SIG-M5 treated with dmso at 0.1 percent for 504 hours (cell line): ENCODE measurements around the gene C2orf92.
A peak's percentile ranks its signal among the peaks of the same experiment; 100 is the strongest.

Source experiments
- DNase-seq: peaks from one replicate; lab custom pipeline; 2025; ENCODE audit not compliant: unreplicated experiment; lab: John Stamatoyannopoulos, UW

C2orf92 gene

GRCh38 chr2:97726261-97727064 lies 57.0 kb downstream of the C2orf92 start:
- DNase-seq = no peak

DNA sequence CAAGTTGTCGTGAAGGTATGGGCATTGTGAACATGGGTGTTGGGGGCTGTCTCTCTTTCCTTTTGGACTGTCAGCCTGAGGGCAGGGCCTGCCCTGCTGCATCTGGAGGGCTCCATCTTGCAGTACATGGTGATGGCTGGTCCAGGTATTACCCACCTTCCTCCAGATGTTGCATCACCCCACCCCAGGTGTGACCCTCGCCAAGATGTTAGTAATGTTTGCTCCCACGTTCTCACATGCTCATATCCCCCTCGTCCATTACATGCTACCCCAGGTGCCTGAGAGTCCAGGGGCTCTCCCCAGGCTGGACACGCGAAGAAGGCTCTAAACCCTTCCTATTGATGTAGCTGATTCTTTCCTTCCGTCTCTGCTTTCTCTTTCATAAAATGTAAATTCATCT lies 57.8 kb downstream of the C2orf92 start:
- no peak for DNase-seq

DNA sequence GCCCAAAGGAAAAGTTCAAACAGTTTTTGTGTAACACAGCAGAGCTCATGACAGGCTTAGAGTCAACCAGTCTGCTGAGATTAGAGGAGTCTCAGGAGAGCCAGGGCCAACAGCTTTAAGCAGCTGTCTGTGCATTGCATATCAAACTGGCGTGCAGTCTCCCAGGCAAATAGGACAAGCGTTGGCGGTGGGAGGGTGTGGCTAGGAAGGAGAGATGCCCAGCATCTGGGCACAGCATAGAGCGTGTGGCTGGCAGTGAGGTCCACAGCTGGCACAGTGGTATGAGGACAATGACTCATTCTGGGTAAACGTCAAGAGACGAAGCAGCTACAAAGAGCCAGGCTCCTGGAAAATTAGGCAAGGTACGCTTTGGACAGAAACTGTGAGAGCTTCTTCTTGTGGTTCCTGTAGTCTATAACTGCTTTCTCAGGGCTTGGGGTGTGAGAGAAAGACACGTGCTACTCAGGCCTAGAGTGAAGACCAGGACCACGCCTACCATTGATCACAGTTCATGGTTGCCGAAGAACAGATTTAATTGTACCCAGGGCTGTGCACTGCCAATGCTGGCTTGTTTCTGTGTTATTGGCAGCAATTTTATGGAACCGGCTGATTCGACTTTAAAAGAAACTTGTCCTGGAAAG lies 58.7 kb downstream of the C2orf92 start:
- no peak for DNase-seq

DNA sequence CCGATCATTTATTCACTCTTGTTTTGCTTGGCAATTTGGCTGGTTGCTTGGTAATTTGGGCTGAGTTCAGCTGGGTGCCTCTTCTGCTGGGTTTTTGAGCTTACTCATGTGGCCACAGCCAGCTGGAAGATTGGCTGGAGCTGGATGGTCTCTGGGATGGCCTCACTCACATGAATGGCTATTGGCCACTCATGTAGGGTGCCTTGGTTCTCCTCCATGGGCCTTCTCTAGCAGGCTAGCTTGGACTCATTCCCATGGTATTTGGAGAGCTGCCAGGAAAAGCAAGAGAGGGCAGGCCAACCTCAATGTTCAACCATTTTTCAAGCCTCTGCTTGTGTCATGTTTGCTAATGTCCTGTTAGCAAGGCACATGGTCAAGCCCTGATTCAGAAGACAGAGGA lies 60.7 kb downstream of the C2orf92 start:
- no peak for DNase-seq

DNA sequence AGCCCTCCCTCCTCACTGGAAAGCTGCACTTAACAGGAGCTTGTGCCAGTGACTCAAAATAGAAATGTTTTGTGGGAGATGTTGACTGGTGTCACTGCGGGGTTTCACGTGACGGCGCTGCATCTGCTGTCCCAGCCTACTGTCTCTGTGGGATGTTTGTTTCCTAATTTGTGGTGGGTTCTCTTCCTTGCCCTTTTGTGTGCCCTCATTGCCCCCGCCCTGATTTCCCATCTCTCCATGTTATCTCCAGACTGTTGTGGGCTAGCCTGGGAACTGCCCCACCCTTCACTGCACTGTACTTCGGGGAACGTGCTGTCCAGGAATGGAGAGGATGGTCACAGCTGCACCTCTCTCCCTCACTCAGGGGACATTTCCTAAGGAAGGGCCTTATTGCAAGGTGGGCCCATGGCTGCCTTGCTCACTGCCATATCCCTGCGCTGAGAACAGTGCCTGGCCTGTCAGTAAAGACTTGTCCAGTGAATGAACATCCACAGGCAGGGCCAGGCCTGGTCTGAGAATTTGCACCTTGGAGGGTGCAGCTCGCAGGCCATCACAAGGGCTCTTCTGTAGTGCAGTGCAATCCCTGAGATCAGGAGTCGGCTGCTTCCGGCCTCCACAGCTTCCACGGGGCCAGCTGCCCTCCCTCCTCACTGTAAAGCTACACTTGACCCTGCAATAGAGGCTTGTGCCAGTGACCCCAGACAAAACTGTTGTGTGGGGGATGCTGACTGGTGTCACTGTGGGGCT lies 61.9 kb downstream of the C2orf92 start:
- no peak for DNase-seq

GRCh38 chr2:97732436-97733340 lies 63.2 kb downstream of the C2orf92 start:
- no peak for DNase-seq

DNA sequence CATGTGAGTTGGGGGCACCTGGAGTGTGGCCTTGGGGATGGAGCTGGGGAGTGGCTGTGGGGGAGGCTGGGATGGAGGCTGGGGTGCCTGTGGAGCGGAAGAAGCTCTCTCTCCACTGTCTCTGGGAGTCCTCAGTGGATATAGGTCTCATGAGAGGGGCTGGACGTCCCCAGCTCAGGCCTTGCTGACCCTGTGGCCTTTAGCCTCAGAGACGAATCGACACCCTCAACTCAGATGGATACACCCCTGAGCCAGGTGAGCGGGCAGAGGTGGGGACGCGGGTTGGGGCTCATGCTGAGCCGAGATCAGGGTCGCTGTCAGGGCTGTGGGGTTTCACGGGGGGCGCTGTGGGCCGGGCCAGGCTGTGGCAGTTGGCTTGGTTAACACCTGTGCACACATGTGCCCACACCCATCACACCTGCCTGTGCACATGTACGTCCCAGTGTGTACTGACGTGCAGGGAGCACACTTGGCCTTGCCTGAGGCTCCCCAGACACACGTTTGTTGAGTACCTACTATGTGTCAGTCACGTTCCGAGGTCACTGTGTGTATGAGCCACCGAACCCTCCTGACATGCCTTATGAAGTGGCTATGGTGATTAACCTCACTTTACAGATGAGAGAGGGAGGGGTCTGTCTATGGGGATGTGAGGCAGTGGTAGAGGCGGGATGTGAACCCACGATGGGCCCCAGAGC lies 64.0 kb downstream of the C2orf92 start:
- no peak for DNase-seq

GRCh38 chr2:97734061-97735051 lies 64.8 kb downstream of the C2orf92 start:
- no peak for DNase-seq

DNA sequence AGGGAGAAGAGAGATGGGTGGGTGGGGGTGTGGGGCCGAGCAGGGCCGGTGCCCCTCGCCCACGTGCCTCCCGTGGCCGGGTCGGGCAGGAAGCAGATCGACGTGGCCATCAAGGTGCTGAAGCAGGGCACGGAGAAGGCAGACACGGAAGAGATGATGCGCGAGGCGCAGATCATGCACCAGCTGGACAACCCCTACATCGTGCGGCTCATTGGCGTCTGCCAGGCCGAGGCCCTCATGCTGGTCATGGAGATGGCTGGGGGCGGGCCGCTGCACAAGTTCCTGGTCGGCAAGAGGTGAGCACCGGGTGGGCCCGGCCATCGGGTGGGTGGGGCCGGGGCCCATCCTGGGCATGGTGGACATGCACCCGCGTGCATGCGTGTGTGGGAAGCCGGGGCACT lies 65.6 kb downstream of the C2orf92 start:
- no peak for DNase-seq

DNA sequence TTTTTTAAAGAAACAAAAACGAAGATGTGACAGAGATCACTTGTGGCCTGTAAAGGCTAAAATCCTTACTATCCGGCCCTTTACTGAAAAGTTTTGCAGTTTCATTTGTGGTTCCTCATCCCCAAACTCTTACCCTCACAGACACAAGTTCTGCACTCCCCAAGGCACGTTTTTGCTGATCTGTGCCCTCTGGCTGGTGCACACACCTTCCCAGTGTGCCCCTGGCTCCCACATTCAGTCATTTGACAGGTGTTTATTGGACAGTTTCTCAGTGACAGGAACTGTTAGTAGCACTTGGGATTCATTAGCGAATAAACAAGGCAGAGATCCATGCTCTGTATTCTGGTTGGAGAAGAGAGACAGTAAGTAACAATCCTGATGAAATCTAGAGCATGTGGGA lies 66.7 kb downstream of the C2orf92 start:
- no peak for DNase-seq

- DNase-seq = no peak
Observed at GRCh38 chr2:97736608-97737330, 67.3 kb downstream of the C2orf92 start.

GRCh38 chr2:97737421-97738178 lies 68.1 kb downstream of the C2orf92 start:
- DNase-seq = no peak

DNA sequence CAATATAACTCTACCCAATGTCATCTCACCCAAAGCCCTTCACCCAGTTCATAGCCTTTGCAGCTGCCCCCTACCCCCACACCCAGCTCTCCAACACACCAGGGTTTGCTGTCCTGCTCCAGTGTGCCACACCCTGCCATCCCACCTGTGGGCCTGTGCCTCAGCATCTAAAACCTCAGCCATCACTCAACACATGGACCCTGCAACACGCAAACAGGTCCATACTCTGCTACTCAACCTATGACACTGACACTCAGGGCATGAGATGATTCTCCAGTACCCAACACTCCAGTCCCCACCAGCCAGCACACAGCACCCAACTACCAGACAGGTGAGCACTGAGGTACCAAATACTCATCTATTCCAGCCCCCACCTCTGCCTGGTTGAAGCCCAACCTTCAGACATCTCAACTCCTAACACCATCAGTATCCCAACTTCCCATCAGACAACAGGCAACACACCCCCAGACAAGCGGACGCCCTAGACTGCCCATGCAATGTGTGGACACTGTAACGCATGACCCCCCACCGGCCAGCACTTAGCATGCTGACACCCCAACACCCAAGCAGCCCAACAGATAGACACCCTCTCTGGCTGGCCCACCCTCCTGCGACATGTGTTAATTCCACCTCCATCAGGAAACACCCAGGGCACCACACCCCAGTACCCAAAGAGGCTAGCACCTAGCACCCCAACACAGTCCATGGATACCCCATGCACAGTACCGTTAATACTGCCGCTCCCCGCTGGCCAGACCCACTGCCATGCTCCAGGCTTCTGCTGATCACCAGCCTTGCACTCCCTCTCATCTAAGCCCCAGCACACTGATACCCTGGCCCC lies 68.9 kb downstream of the C2orf92 start:
- DNase-seq = no peak

DNA sequence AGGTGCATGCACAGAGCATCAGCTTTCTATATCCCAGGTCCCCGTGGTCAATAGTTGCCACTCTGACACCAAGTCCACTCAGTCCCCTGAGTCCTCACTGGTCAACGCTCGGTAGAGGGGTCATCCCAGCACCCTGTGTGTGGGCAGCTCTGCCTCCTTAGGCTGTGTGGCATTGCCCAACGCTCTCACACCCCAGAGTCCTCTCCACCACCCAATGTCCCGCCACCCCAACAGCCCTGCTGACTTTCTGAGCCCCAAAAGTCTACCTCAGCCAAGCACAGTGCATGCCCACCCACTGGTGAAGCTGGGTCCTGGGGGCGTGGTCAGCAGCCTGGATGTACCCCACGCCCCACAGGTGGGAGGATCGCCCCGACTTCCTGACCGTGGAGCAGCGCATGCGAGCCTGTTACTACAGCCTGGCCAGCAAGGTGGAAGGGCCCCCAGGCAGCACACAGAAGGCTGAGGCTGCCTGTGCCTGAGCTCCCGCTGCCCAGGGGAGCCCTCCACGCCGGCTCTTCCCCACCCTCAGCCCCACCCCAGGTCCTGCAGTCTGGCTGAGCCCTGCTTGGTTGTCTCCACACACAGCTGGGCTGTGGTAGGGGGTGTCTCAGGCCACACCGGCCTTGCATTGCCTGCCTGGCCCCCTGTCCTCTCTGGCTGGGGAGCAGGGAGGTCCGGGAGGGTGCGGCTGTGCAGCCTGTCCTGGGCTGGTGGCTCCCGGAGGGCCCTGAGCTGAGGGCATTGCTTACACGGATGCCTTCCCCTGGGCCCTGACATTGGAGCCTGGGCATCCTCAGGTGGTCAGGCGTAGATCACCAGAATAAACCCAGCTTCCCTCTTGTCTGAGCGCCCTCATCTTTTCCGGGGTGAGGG lies 69.7 kb downstream of the C2orf92 start:
- no peak for DNase-seq

- no peak for DNase-seq
Observed at GRCh38 chr2:97739893-97740245, 70.4 kb downstream of the C2orf92 start.

GRCh38 chr2:97740590-97741182 lies 71.2 kb downstream of the C2orf92 start:
- peak; percentile 69 for DNase-seq
